Brain microvascular endothelial cell (primary cell): ENCODE data around the gene VEZF1.

Experiments used
- DNase-seq: peaks from one replicate; pipeline ENCODE4 v3.0.0-alpha.2; 2020
- H3K27ac ChIP-seq: fragments of 250-450 bp; sonication (Bioruptor Pico); 2 replicates; pipeline ENCODE4 v1.5.1; 2020; ENCODE audit warnings: mild to moderate bottlenecking, moderate library complexity
- H3K27me3 ChIP-seq: fragments of 250-450 bp; sonication (Bioruptor Pico); replicated peaks from 2 replicates; pipeline ENCODE4 v1.5.1; 2020; ENCODE audit warnings: mild to moderate bottlenecking
- H3K36me3 ChIP-seq: fragments of 250-450 bp; sonication (Bioruptor Pico); replicated peaks from 2 replicates; pipeline ENCODE4 v1.5.1; 2020; ENCODE audit warnings: mild to moderate bottlenecking
- H3K4me3 ChIP-seq: 2 replicates; pipeline ENCODE4 v1.5.1; 2011; ENCODE audit warnings: low read depth, mild to moderate bottlenecking, control low read depth, low read length, moderate library complexity
- in situ Hi-C: cut with HindIII; loops from 2 replicates; pipeline ENCODE4 v1.10.0; 2017; ENCODE audit warnings: low sequenced_read_pairs, low pct_ligation_motif_present
- TF ChIP-seq, protein P1 (sequence below): IDR thresholded peaks from 2 replicates; pipeline ENCODE4 v1.5.1; 2011; ENCODE audit warnings: low read depth, mild to moderate bottlenecking, moderate library complexity, low read length, control low read depth, inconsistent platforms; ENCODE audit errors: missing control alignments

VEZF1 gene

DNA sequence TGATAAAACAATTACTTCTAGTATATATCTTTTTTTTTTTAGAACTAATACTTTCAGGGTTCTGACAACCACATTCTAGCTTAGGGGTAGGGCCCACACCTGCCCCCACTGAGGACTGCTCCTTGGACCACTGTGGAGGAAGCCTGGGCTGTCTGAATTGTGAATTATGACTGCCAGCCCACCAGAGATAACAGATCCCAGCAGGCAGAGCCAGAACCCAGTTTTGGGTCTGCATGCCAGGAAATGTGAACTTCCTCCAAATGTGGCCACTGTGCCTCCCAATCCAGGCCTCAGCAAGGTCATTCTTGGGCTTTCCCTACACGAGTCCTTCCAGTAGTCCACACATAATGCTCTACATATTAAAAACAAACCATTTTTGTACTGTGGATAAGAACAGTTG lies 15.9 kb downstream of the VEZF1 start:
- in situ Hi-C loops: no loop called here
- H3K27me3 ChIP-seq: no peaks in the 10 kb centered on the region
- no peak for DNase-seq
- no peak overlapping the region for H3K27ac ChIP-seq
- H3K4me3 ChIP-seq: no peak overlapping the region
- TF ChIP-seq, protein P1, sequence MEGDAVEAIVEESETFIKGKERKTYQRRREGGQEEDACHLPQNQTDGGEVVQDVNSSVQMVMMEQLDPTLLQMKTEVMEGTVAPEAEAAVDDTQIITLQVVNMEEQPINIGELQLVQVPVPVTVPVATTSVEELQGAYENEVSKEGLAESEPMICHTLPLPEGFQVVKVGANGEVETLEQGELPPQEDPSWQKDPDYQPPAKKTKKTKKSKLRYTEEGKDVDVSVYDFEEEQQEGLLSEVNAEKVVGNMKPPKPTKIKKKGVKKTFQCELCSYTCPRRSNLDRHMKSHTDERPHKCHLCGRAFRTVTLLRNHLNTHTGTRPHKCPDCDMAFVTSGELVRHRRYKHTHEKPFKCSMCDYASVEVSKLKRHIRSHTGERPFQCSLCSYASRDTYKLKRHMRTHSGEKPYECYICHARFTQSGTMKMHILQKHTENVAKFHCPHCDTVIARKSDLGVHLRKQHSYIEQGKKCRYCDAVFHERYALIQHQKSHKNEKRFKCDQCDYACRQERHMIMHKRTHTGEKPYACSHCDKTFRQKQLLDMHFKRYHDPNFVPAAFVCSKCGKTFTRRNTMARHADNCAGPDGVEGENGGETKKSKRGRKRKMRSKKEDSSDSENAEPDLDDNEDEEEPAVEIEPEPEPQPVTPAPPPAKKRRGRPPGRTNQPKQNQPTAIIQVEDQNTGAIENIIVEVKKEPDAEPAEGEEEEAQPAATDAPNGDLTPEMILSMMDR: no peak
- peaks cover 17% of the 10 kb centered on the region for H3K36me3 ChIP-seq

DNA sequence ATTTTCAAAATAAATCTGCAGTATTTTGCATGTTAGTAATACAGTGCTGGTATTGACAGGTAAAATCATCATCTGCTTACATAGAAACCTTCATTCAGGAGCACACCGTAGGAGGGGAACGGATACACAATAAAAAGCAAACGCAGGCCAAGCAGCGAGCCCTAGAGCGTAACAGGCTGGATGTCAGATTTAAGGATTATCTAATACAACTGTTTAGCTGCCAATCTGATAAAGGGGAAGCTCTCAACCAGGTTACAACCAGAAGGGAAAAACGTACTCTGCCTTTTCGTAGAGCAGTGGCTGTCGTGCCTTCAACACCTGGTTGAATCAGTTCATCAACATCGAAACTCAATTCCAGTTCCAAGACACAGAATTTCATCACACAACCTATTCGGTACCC lies 16.5 kb downstream of the VEZF1 start:
- no peak for DNase-seq
- TF ChIP-seq, protein P1: no peak
- Histone ChIP-seq H3K27ac (no peak overlapping the region), H3K36me3 (peaks cover 12% of the 10 kb centered on the region), H3K27me3 (no peaks in the 10 kb centered on the region), H3K4me3 (no peak overlapping the region)
- in situ Hi-C loops: no loop called here

DNA sequence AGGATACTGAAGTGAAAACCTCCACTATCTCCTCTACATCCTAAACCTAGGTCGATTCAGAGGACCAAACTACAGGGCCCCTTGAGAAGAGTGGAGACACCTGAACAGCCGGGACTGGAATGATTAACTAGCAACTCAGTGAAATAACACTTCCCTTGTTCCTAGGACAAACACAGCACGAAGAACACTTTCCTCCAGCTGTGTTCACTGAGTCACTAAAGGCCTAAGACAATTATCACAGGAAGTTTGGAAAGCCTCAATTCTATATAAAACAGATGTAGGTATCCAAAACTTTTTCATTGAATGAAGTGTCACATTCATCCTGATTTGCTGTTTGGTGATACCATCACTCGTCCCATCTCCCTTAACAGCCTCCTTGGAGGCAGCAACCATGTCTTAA lies 17.3 kb downstream of the VEZF1 start:
- Histone ChIP-seq H3K4me3 (no peak overlapping the region), H3K27me3 (no peaks in the 10 kb centered on the region), H3K36me3 (peaks cover 10% of the 10 kb centered on the region), H3K27ac (no peak overlapping the region)
- DNase-seq: no peak
- in situ Hi-C loops: no loop called here
- TF ChIP-seq, protein P1: no peak

DNA sequence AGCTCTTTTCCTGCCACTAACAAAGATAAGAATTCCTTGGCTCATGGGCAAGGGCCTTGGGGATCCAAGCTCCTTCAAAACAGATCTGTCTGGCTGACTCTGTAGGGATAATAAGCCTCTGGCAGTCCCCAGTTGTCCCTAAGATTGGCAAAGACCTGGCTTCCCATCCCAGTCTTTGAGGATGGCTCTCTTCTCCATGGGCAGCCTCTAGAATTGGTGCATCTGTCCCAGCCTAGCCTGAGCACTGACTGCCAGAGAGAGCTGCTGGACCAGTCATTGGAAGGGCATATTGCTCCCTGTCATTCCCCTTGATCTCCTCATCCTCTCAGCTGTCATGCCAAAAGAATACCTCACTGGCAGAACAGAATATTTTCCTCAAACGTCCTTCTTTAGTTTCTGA lies 19.6 kb downstream of the VEZF1 start:
- in situ Hi-C loops: no loop called here
- TF ChIP-seq, protein P1: no peak
- no peak overlapping the region for H3K27ac ChIP-seq

DNA sequence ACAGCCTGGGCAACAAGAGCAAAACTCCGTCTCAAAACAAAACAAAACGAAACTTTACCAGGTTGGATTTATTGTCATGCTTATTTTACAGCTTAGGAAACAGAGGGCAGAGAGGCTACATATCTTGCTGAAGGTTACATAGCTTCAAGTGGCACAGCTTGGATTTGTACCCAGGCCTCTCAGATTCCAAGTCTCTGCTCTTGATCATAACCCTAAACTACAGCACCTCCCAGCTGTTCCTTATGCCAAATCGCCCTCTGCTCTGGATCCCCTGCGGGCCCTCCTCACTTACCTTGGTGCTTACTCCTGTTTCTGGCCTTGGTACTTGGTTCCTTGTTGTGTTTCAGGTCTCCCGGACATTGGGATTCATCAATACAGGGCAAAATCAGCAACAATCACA lies 21.2 kb downstream of the VEZF1 start:
- no peaks in the 10 kb centered on the region for H3K27me3 ChIP-seq
- no peak overlapping the region for H3K27ac ChIP-seq
- no peaks in the 10 kb centered on the region for H3K36me3 ChIP-seq
- in situ Hi-C loops: no loop called here
- no peak for DNase-seq
- TF ChIP-seq, protein P1: no peak
- H3K4me3 ChIP-seq: no peak overlapping the region

More for the DNA sequence above, 19.6 kb downstream of the VEZF1 start:
- no peaks in the 10 kb centered on the region for H3K27me3 ChIP-seq
- H3K36me3 ChIP-seq: no peaks in the 10 kb centered on the region
- no peak for DNase-seq
- no peak overlapping the region for H3K4me3 ChIP-seq

DNA sequence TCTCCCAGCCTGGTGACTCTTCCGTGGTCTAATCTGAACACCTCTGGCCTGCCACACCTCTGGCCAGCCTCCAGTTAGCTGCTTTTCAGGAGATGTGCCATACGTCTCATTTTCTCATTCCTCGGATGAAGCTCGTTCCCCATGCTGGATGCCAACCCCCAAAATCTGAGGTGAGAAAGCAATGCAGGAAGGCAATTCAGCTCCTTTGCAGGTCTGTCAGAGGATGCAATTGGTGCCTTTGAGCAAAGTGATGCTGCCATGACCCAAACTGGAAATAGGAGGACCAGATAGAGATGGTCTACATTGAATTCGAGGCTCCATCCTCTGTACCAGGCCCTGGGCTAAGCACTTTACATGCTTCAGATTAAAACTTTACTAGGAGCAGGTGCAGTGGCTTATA lies 21.8 kb downstream of the VEZF1 start:
- Histone ChIP-seq H3K36me3 (no peaks in the 10 kb centered on the region), H3K4me3 (no peak overlapping the region), H3K27ac (no peak overlapping the region), H3K27me3 (no peaks in the 10 kb centered on the region)
- DNase-seq: no peak
- TF ChIP-seq, protein P1: no peak
- in situ Hi-C loops: no loop called here
